ENCODE results near the gene SPAG6.

SPAG6 gene

DNA sequence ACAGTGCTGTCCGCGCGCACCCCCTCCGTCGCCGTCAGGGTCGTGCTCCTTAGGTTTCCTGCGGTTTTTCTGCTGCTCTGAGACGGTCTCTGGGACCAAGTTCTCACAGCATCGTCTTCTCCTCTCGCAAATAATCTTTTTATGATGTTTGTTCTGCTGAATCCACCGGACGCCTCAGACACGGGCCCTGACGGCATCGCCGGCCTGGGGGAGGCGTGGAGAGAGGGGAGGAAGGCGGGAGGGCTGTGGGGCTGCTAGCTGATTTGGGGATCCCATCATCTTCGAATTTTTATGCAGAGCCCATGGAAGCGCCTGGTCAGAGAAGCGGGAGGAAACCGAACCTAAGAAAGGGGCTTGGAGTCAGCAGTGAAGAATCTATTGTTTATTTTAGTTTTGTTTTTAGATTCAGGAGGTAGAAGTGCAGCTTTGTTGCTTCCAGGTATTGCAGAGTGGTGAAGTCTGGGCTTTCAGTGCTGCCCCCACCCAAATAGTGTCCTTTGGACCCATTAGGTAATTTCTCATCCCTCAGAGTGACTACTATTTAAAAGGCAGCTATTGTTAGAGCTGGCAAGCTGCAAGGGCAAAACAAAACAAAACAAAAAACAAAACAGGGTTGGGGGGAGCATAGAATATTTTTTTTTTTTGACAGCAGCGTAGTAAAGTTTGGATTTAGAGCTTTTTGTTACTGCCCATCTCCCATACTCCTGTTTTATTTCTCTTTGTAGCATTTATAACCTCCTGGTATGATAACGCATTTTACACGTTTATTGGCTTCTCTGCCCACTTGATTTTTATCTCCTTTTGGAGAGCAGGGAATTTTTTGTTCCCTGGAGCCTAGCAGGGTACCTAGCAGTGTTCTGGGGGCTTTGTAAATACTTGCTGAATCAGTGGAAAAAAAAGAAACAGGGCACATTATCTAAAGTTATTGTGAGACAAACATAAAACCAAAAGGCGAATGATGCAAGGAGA lies 92.6 kb downstream of the SPAG6 start:
- DNase-seq, result peak; percentile 40

DNA sequence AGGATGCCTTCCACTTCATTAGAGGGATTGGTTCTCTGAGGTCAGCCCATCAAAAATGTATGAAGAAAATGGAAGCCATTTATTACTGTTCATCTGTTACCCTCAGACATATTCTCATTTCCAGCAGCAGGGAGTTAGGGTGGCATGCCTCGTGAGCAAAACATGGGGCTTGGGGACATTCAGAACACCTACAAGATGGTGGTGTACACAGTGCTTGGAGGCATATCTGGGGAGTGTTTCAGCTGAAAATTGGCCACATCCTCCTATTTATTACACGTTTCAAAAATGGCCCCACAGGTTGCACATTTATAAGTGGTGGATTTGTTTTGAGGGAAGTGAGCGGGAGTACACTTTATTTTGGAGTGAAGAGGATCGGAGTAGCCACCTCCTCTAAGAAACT lies 93.4 kb downstream of the SPAG6 start:
- DNase-seq, result no peak

DNA sequence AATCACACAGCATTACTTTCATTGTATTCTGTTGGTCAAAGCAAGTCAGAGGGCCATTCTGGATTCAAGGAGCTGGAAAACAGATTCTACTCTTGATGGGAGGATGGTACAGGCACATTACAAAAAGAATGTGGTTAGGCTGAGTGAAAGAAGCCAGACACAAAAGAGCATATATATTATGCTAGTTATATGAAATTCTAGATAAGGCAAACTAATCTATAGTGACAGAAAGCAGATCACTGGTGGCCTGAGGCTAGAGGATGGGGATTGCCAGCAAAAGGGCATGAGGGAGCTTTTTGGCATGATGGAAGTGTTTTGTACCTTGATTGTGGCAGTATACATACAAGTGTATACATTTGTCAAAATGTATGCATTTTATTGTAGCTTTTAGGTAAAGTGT lies 96.8 kb downstream of the SPAG6 start:
- DNase-seq, result no peak

DNA sequence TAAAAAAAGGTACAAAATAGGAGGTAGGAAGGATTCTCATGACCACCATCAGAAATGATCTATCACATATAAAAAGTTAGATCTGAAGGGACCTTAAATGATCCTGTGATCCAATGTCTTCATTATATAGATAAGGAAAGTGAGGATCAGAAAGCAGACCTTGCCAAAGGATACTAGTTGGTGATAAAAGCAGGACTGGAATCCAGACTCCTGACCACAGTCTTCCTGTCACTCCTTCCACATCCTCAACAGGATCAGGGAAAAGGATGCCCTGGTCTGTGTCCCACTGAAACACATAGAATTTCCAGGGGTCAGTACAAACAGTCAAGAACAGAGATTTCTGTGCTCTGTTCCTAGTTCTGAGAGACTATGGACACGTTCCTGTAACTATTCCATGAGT lies 97.2 kb downstream of the SPAG6 start:
- no peak for DNase-seq

DNA sequence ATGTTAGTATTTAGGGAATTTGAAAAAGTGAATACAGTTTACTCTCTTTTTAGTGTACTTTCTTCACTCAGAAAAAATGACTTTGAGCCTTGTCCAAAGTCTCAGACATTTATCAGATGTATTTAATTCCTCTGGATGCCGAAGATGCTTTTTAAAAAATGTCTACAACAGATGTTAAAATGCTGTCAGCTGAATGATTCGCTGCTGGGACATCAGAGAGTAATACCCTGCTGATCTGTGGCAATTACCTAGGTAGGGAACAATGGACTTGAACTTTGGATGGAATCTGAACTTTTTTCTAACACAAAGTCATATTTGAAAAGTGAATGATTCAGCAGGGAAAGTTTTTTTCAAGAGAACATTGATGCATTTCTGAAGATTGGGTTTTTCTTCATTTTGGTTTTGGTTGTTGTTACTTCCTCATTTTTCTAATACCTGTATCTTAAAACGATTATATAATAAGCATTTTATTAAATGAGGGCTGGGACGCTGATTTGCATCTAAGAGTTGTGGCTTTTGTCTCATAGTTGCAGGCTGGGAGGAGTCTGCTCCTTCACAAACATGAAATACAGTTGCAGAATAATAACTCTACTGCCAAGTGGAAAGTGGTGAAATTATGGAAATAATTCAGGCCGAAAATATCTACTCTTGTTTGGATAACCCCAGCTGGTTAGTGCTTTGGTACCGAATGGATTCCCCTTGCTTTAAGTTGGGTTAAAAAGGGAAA lies 98.0 kb downstream of the SPAG6 start:
- DNase-seq, result no peak

DNA sequence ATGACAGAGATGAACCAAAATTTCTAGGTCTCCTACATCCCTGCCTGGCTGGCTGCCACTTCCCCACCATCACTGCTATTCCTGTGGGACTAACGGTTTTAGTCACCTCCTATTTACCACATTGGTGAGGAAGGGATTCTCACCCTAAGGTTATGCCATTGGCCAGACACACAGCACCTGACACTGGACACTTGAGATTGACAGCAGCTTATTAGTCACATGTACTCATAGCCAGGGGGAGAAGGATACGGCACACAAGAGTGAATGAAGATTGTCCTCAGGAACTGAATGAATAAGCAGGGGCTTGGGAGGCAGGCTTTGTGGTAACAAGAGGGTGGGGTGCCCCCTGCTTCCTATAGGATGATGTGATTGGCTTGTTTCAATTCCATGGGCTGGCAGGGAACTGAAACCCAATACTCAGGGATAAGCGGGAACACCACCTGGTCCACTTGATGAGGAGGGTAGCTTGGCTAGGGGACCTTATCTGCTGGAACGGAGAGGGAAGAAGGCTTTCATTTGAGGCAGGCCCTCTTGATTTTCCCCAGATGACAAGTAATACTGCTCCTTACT lies 99.0 kb downstream of the SPAG6 start:
- DNase-seq, result no peak

DNA sequence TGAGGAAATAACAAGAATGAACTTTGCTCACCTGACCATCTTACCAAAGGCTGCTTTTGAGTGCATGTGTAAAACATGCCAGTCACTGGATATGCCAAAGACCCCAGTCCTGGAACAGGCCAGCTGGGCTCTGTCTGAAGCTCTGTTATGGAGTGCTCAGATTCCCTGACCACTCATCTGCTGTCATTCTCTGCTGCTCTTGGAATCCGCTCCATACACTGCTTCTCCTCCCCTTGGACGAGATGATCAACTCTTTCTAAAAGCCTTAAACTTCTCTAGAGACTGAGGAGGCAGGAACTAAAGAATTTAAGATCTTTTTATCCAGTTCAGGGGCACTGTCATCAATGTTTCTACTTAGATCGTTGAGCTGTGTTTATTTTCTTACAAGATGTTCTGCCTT lies 100.2 kb downstream of the SPAG6 start:
- no peak for DNase-seq

DNA sequence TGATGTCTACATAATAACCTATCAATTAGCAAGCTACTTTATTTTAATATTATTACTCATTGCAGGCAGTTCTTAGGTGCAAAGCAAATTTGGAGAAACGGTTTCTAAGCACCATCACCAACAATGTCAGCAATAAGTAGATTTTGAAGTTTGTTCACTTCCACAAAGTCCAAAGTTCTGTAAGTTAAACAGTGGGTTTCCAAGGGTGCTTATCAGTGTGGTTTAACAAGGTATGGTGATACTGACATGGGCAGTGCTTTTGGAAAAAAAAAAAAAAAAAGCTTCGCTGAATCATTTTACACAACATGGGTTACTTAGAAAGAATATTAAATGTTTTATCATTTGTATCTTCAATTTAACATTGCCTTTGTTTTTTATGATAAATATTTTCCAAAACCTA lies 101.8 kb downstream of the SPAG6 start:
- no peak for DNase-seq

DNA sequence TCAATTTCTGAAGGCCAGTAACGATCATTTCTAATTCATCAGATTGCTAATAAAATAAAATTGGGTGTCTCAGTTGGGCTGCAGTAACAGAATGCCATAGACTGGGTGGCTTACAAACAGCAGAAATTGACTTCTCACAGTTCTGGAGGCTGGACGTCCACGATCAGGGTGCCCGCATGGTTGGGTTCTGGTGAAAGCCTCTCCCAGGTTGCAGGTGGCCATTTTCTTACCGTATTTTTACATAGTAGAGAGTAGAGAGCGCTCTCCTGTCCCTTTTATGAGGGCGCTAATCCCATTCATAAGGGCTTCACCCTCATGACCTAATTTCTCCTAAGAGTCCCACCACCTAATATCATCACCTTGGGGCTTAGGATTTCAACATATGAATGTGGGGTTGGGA lies 106.0 kb downstream of the SPAG6 start:
- no peak for DNase-seq

DNA sequence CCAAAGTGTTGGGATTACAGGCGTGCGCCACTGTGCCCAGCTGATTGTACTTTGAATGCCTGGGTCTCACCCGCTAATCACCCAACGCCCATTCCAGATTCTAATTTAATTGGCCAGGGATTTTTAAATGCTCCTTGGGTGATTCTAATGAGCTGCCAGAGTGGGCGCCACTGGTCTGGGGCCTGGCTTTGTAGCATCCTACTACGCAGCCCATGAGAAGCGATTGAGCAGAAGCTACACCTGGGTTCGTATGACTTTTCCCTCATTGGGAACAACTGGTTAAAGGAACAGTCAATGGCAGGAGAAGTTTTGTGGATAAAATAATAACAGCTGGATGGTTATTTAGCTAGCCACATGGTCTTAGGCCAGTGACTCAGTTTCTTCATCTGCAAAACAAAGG lies 108.0 kb downstream of the SPAG6 start:
- DNase-seq, result no peak

DNA sequence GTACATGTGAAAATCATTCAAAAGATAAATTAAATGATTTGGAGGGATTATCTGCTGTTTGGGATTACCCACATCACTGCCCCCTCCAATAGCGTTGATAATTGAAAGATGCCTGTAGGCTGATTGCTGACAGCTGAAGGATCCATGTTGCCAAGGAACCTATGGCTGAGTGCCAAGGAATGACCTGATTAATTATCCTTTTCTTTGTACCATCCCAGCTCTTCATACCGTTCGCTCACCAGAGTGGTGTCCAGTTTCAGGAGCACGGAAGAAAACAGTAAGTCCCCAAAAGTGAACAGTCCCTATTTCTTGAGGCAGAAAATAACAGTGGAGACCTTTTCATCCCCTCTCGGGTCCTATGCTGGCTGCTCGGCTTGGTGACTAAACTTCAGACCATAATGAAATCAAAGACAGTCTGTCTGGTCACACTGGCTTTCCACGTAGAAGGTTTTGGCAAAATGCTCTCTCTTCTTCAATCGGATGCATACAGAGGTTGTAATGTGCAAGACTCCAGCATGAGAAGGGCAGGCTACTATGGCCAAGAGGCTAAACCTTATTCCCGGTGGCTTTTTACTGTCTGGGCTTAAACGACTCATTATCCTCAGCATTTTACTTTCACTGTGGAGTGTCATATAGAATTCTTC lies 108.8 kb downstream of the SPAG6 start:
- DNase-seq, result no peak

DNA sequence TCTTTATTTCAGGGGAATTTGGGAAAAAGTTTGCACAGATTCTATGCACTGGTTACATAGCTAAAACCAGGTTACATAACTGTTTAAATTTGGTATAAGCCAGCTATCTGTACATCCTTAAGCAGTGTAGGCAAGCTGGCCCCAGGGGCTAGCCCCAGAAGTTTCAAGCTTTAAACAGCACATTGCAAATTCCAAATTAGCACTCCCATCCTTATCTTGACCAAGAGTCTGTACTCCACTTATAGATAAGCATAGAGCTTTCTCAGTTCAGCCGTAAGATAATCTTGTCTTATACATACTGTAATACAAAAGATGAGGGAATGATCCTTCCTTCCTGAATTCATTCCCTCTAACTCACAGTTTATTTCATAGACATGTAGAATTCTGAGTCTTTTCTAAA lies 109.3 kb downstream of the SPAG6 start:
- no peak for DNase-seq

DNA sequence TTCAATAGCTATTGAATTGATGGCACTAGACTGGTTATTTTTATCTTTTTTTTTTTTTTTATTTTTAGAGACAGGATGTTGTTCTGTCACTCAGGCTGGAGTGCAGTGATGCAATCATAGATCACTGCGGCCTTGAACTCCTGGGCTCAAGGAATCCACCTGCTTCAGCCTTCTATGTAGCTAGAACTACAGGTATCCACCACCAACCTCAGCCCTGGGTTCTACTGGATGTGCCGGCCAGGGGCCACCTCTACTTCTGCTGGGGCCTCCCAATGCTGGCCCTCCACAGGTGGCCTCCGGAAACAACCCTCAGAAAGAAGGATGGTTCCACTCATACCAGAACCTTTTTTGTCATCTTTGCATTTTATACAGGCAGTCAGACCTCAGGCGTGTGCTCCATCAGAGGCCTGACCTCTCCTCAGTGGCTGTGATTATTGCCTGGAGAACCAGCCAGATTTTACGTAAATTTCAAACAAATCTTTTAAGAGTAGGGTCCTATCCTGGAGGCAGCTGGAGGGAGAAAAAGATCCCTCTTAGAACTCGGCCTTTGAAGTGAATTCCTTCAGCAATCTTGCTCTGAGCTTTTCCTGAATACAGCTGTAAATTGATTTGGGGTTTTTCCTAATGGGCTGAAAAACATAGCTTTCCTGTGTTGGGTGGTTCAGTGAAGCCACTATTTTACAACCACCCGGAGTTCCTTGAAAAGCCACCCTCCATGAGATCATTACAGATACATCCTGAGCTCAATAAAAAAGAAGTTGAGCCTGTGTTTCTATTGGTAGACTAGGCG lies 110.0 kb downstream of the SPAG6 start:
- DNase-seq, result no peak

DNA sequence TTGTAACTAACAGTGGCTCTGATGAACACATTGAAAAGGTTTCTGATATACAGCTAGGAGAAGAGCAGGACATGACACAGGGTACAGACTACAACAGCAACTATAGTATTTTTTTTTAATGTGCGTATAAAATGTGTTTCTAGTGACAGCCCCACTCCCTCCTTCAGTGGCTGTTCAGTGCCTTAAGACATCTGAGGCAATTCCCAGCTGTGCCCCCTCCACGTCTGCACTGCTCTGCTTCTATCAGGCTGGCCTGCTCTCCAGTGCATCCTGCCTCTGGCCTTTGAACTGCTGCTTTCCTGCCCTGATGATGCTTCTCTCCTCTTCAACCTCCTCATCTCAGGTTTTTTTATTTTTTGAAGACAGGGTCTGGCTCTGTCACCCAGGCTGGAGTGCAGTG lies 111.2 kb downstream of the SPAG6 start:
- DNase-seq, result no peak

DNA sequence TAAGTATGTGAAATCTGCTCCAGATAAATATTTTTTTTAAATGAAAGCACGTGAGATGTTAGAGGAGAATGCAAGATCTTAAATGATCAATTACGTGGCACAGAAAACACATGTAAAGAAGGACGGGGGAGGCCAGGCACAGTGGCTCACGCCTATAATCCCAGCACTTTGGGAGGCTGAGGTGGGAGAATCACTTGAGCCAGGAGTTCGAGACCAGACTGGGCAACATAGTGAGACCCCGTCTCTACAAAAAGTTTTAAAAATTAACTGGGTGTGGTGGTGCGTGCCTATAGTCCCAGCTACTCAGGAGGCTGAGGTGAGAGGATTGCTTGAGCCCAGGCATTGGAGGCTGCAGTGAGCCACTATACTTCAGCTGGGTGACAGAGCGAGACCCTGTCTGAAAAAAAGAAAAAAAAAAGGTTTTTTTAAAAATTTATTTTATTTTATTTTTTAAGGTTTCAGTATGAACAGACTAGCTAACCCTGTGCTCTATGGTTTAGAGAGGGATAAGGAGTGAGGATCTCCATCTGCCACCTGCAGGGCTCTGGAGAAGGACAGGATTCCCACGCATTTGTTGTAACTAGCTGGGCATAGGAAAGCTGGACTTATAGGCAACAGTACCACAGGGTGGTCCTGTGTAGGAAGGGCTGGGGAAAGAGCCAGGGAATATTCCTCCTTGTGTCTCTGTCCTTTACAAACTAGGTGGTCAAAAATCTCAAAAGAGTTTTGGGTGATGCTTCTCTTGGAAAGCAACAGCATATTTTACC lies 113.2 kb downstream of the SPAG6 start:
- no peak for DNase-seq

DNA sequence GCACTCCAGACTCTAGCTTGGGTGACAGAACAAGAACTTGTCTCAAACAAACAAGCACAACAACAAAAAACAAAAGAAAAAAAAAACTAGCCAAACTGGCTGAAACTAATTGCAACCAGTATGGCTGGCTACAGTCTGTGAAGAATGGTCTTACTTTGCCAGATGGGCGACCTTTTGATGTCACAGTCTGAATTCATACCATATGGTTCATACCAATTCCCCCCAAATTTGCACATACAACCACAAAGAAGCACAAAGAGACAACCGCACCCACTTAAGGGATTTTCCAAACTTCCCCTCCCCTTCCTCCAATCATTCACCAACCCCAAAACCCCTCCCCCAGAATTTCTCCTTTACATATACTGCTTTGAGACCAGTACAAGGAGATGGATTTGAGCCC lies 114.2 kb downstream of the SPAG6 start:
- no peak for DNase-seq

DNA sequence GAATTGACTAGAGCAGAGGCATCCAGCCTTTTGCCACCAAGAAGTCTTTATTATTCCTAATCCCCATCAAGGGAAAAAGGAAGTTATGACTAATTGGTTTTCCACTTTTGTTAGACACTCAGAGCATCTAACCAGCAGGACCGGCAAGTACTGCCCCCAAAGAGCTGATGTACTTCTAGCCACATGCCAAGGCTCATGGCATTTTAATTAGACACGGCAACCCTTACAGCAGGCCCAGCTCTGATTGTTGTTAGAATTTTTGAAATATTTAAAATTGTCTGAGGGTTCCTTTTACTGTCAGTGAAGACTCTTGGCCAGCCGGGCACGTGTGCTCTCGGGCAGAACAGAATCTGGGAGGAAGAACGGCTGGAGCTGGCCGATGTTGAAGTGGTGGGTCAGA lies 114.8 kb downstream of the SPAG6 start:
- no peak for DNase-seq

DNA sequence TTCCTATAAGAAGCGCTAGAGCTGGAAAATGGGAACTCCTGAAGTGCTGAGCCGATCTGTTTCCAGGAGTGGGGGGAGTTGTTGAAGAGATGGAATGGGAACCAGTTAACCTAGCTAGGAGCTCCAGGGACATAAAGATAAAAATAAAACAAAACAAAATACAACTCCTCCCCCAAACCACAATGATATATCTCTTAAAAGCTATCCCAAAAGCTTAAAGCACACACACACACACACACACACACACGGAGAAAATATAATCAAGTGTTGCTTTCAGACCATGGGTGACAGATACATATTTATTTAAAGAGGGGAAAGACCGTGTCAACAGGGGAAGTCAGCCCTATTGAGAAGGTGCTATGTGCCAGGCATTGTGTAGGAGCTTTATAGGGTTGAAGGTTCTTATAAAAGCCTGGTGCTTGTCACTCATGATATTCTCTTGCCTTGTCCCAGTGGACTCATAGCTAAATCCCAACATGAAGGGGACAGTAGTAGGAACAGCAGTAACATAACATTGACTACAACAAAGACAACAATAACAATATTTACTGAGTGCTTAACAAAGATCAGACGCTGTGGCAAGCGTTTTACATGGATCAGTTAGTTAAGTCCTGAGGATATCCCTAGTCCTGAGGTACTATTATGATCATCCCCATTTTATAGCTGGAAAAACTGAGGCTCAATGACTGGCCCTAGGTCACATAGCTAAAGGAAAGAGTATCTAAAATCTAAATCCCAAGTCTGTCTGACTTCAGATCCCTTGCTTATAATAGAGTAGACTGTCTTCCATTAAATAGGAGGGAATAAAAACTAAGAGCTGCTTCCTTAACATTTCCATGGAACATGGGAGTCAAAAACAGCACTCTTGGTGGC lies 115.5 kb downstream of the SPAG6 start:
- DNase-seq, result no peak

DNA sequence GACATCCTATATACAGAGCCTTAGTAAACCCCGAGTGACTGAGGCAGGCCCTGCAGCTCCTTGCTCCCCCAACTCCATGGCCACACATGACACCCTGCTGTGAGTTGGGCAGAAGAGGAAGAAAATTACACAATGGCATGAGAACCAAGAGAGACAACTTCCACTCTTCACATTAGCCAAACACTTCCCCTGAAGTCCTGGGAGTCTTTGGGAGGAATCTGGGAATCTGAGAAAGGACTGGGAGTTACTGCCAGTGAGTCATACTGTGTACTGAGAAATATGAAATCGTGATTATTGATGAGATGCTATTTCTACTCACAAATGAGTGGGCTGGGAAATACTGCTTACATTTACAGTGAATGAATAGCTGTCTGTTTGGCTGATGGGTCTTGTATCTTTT lies 116.6 kb downstream of the SPAG6 start:
- no peak for DNase-seq

DNA sequence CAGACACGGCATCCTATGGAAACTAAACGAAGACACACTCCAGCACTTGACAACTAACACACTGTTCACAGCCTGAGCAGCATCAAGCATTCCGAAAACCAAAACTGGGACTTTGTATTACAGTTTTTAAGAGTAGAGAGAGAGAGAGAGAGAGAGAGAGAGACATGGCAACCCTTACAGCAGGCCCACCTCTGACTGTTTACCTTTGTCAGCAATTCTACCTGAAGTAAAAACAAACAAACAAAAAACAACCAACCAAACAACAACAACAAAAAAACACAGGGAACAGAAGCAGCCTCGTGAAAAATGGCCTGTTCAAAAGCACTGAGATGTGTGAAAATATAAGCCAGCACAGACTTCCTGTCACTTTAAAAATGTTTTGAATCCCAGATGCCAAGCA lies 118.0 kb downstream of the SPAG6 start:
- no peak for DNase-seq
